HEK293T (cell line): ENCODE results near the gene ASTL.

Source experiments
- CTCF ChIA-PET: fragments of 350-600 bp; formaldehyde crosslinking; extraction: SDS; loops from one replicate; lab custom pipeline; 2021; ENCODE audit warnings: antibody characterized with exemption, inconsistent platforms; lab: Yijun Ruan, JAX
- POLR2A ChIA-PET: fragments of 350-600 bp; formaldehyde crosslinking; extraction: SDS; loops from one replicate; lab custom pipeline; 2020; ENCODE audit warnings: antibody characterized with exemption, inconsistent platforms; lab: Yijun Ruan, JAX
- DNase-seq: peaks from one replicate; pipeline ENCODE4 v3.0.0; 2012; ENCODE audit warnings: mixed read lengths; ENCODE audit errors: extremely low spot score
- ARNT ChIP-seq: fragments of 450-650 bp; IDR thresholded peaks from 2 replicates; pipeline ENCODE4 v1.6.1; 2017; ENCODE audit warnings: mild to moderate bottlenecking
- BHLHE40 ChIP-seq: fragments of 450-650 bp; IDR thresholded peaks from 2 replicates; pipeline ENCODE4 v1.6.1; 2016; ENCODE audit warnings: mild to moderate bottlenecking, moderate library complexity, borderline replicate concordance
- CTBP1 ChIP-seq: fragments of 450-650 bp; IDR thresholded peaks from 2 replicates; pipeline ENCODE4 v1.6.1; 2016; ENCODE audit warnings: borderline replicate concordance
- ELF4 ChIP-seq: fragments of 450-650 bp; IDR thresholded peaks from 2 replicates; pipeline ENCODE4 v1.6.1; 2017; ENCODE audit warnings: antibody characterized with exemption
- FOXA1 ChIP-seq: fragments of 450-650 bp; IDR thresholded peaks from 2 replicates; pipeline ENCODE4 v1.6.1; 2016; ENCODE audit warnings: mild to moderate bottlenecking
- FOXK2 ChIP-seq: fragments of 450-650 bp; IDR thresholded peaks from 2 replicates; pipeline ENCODE4 v1.6.1; 2016; ENCODE audit warnings: mild to moderate bottlenecking
- FOXM1 ChIP-seq: fragments of 450-650 bp; IDR thresholded peaks from 2 replicates; pipeline ENCODE4 v1.6.1; 2017; ENCODE audit warnings: mild to moderate bottlenecking, borderline replicate concordance
- HDGF ChIP-seq: fragments of 450-650 bp; IDR thresholded peaks from 2 replicates; pipeline ENCODE4 v1.6.1; 2017; ENCODE audit warnings: antibody characterized with exemption, borderline replicate concordance
- L3MBTL2 ChIP-seq: fragments of 450-650 bp; conservative IDR thresholded peaks from 2 replicates; pipeline ENCODE4 v1.6.1; 2016; ENCODE audit warnings: mild to moderate bottlenecking
- LEF1 ChIP-seq: fragments of 450-650 bp; IDR thresholded peaks from 2 replicates; pipeline ENCODE4 v1.6.1; 2017; ENCODE audit warnings: mild to moderate bottlenecking, borderline replicate concordance
- NFRKB ChIP-seq: fragments of 450-650 bp; IDR thresholded peaks from 2 replicates; pipeline ENCODE4 v1.6.1; 2016; ENCODE audit warnings: mild to moderate bottlenecking, moderate library complexity
- PKNOX1 ChIP-seq: fragments of 450-650 bp; IDR thresholded peaks from 2 replicates; pipeline ENCODE4 v1.6.1; 2016
- SP1 ChIP-seq: fragments of 450-650 bp; IDR thresholded peaks from 2 replicates; pipeline ENCODE4 v1.6.1; 2017
- SUZ12 ChIP-seq: fragments of 450-650 bp; IDR thresholded peaks from 2 replicates; pipeline ENCODE4 v1.6.1; 2016; ENCODE audit warnings: mild to moderate bottlenecking
- TARDBP ChIP-seq: fragments of 450-650 bp; IDR thresholded peaks from 2 replicates; pipeline ENCODE4 v1.6.1; 2016
- ZNF384 ChIP-seq: fragments of 450-650 bp; IDR thresholded peaks from 2 replicates; pipeline ENCODE4 v1.6.1; 2016

Gene ASTL

GRCh38 chr2:96146881-96147592, 8.7 kb upstream of the ASTL start:
- no peak for TF ChIP-seq ELF4
- TF ChIP-seq NFRKB: no peak
- TF ChIP-seq SP1: no peak
- TF ChIP-seq ARNT: no peak
- TF ChIP-seq FOXA1: no peak
- TF ChIP-seq CTBP1: no peak
- ChIA-PET POLR2A (no interaction called here), CTCF (interaction anchor here (1.2 kb wide), 1 partner anchor 125 kb away, joined by 5 read pairs; no protein-coding TSS in a partner anchor)
- DNase-seq: no peak

- ChIA-PET POLR2A (no interaction called here), CTCF (interaction anchor here (1.2 kb wide), 1 partner anchor 124 kb away, joined by 5 read pairs; no protein-coding TSS in a partner anchor)
- no peak for DNase-seq
- TF ChIP-seq CTBP1 (no peak), TARDBP (no peak), PKNOX1 (no peak)
These were observed 8.0 kb upstream of the ASTL start for GRCh38 chr2:96146153-96146880.

GRCh38 chr2:96145848-96146152, 7.5 kb upstream of the ASTL start:
- ChIA-PET CTCF (no interaction called here), POLR2A (no interaction called here)
- no peak for DNase-seq
- TF ChIP-seq SP1 (no peak), L3MBTL2 (no peak), ELF4 (no peak), ZNF384 (no peak), FOXA1 (no peak), TARDBP (no peak), FOXM1 (no peak), BHLHE40 (no peak), FOXK2 (no peak), LEF1 (no peak)

- POLR2A ChIA-PET: no interaction called here
- peak; percentile 64 for DNase-seq
- CTCF ChIA-PET: interaction anchor here (1.0 kb wide), 1 partner anchor 29 kb away, joined by 3 read pairs; no protein-coding TSS in a partner anchor
- TF ChIP-seq FOXK2: no peak
- TF ChIP-seq L3MBTL2: peak; percentile 54
- TF ChIP-seq ARNT: no peak
- no peak for TF ChIP-seq ZNF384
- TF ChIP-seq FOXM1: 0 out of 2 replicates have a peak, but pooled peaks have one; percentile 48
- no peak for TF ChIP-seq LEF1
- no peak for TF ChIP-seq HDGF
- no peak for TF ChIP-seq NFRKB
- TF ChIP-seq FOXA1: no peak
These were observed 6.9 kb upstream of the ASTL start, which contains the start of gene DUSP2 for GRCh38 chr2:96145036-96145847. DUSP2 (minus strand) TSS chr2:96145440; CDS start chr2:96145354, 86 bp downstream.

GRCh38 chr2:96144481-96145035, 6.3 kb upstream of the ASTL start:
- TF ChIP-seq ELF4: no peak
- TF ChIP-seq HDGF: no peak
- peak; percentile 57 for TF ChIP-seq L3MBTL2
- ChIA-PET CTCF (interaction anchor here (1.0 kb wide), 1 partner anchor 30 kb away, joined by 3 read pairs; no protein-coding TSS in a partner anchor), POLR2A (no interaction called here)
- DNase-seq: no peak

GRCh38 chr2:96143848-96144480, 5.7 kb upstream of the ASTL start:
- ChIA-PET POLR2A (no interaction called here), CTCF (interaction anchor here (1.0 kb wide), 1 partner anchor 30 kb away, joined by 3 read pairs; no protein-coding TSS in a partner anchor)
- DNase-seq: peak; percentile 41
- no peak for TF ChIP-seq ELF4
- TF ChIP-seq FOXK2: no peak
- TF ChIP-seq CTBP1: no peak
- TF ChIP-seq FOXM1: no peak
- TF ChIP-seq SP1: no peak
- no peak for TF ChIP-seq PKNOX1
- no peak for TF ChIP-seq SUZ12
- TF ChIP-seq ARNT: no peak
- TF ChIP-seq TARDBP: no peak
